GM21576 (cell line): ENCODE measurements around the gene CLPTM1.
"Not testable (repeated sequence)": the region's sequence is repeated elsewhere in the genome, so short reads cannot be mapped to it uniquely, and the experiment has no call there.

ENCODE experiments used
- ATAC-seq: cut with Tn5 transposase; IDR thresholded peaks from one replicate; pipeline ENCODE4 v1.9.1; 2021; ENCODE audit warnings: mild to moderate bottlenecking, moderate library complexity; ENCODE audit not compliant: unreplicated experiment

Gene CLPTM1

GRCh38 chr19:44973982-44974735 is 19.0 kb downstream of the CLPTM1 start:
- ATAC-seq = no peak

GRCh38 chr19:44974857-44975256 is 19.7 kb downstream of the CLPTM1 start:
- ATAC-seq = no peak

DNA sequence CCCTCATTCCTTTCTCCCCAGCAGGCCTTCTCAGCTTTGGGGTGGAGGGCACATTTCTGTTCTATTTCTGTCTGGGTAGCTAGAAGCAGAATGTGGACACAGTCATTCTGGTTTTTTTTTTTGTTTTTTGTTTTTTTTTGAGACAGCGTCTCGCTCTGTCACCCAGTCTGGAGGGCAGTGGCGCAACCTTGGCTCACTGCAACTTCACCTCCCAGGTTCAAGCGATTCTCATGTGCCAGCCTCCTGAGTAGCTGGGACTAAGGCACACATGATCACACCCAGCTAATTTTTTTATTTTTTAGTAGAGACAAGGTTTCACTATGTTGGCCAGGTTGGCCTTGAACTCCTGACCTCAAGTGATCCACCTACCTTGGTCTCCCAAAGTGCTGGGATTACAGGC is 20.3 kb downstream of the CLPTM1 start:
- no peak for ATAC-seq

- ATAC-seq = no peak
Measured at GRCh38 chr19:44984005-44984404, 28.8 kb downstream of the CLPTM1 start.

- ATAC-seq = no peak
Measured at GRCh38 chr19:44985445-44985844, 30.3 kb downstream of the CLPTM1 start.

GRCh38 chr19:44986389-44986788 is 31.2 kb downstream of the CLPTM1 start:
- ATAC-seq = no peak

GRCh38 chr19:44987148-44987675 is 32.0 kb downstream of the CLPTM1 start:
- ATAC-seq = no peak

GRCh38 chr19:44988273-44988672 is 33.1 kb downstream of the CLPTM1 start:
- ATAC-seq = no peak

- no peak for ATAC-seq
Measured at GRCh38 chr19:44988896-44989556, 33.8 kb downstream of the CLPTM1 start.

- ATAC-seq = no peak
Measured at GRCh38 chr19:44990459-44990858, 35.3 kb downstream of the CLPTM1 start.

DNA sequence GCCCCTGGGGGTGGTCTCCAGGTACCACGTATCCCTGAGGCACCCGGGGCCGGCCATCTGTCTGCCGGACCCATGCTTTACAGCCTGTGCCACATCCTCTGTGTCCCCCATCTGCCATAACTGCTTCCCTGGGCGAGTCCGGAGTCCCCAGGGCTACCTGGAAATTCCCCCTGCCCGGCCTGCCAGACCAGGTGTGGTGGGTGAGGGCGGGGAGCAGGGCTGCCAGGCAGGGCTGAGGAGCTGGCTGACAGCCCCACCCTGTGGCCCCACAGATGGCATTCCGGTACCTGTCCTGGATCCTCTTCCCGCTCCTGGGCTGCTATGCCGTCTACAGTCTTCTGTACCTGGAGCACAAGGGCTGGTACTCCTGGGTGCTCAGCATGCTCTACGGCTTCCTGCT is 35.8 kb downstream of the CLPTM1 start:
- no peak for ATAC-seq

- no peak for ATAC-seq
Measured at GRCh38 chr19:44992336-44993163, 37.4 kb downstream of the CLPTM1 start.

DNA sequence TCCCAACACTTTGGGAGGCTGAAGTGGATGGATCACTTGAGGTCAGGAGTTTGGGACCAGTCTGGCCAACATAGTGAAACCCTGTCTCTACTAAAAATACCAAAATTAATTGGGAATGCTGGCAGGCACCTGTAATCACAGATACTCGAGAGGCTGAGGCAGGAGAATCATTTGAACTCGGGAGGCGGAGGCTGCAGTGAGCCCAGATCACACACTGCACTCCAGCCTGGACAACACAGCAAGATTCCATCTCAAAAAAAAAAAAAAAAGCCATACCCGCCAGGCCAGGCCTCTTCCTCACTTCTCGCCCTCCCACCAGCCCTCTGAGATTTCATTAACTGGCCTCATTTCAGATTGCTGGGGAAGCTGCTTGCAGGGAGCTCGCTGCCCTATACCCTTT is 38.3 kb downstream of the CLPTM1 start:
- ATAC-seq = no peak

GRCh38 chr19:44993926-44994537 is 38.9 kb downstream of the CLPTM1 start:
- ATAC-seq = no peak

DNA sequence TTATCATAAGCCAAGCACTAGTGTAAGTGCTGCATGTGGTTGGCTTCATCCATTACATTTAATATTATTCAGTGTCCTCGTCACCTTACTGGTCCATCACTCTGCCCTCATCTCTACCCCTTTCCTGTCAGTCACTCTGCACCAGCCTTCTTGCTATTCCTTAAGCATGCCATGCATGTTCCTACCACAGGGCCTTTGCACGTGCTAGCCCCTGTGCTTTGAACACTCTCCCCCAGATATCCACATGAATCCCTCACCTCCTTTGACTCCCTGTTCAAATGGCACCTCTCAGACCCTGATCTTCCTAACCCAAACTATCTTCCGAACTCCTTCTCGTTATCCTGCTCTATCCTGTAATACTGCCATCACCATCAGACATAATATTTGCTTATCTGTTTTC is 42.8 kb downstream of the CLPTM1 start:
- ATAC-seq = no peak

DNA sequence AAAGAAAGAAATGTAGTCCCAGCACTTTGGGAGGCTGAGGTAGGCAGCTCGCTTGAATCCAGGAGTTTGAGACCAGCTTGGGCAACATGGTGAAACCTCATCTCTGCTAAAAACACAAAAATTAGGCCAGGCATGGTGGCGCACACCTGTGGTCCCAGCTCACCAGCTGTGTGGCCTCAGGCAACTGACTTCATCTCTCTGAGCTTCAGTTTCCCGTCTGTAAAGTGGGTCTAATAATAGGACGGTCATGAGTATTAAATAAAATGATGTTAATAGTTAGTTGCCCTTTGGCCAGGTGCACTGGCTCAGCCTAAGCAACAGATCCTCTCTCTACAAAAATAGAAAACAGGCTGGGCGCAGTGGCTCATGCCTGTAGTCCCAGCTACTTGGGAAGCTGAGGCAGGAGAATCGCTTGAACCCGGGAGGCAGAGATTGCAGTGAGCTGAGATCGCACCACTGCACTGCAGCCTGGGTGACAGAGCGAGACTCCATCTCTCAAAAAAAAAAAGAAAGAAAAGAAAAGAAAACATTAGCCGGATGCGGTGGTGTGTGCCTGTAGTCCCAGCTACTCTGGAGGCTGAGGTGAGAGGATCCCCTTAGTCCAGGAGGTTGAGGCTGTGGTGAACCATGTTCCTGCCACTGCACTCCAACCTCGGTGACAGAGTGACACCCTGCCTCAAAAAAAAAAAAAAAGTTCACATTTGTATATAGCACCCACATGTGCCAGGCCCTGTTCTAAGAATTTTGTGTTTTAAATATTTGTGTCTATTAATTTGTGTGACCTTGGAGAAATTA is 44.1 kb downstream of the CLPTM1 start:
- ATAC-seq = not testable (repeated sequence)

DNA sequence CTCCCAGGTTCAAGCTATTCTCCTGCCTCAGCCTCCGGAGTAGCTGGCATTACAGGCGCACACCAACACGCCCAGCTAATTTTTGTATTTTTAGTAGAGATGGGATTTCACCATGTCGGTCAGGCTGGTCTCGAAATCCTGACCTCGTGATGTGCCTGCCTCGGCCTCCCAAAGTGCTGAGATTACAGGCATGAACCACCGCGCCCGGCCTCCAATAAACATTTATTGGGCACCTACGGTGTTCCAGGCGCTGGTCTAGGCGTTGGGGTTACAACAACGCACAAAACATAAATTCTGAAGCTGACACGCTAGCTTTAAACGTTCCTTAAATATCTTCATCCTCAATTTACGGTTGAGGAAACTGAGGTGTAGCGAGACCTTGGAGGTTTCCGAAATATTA is 45.5 kb downstream of the CLPTM1 start:
- not testable (repeated sequence) for ATAC-seq

GRCh38 chr19:45001087-45001739 is 46.0 kb downstream of the CLPTM1 start, which contains the start of gene RELB:
RELB (plus strand) TSS chr19:45001464; CDS start chr19:45001580, 116 bp downstream.
- peak; percentile 40 for ATAC-seq

DNA sequence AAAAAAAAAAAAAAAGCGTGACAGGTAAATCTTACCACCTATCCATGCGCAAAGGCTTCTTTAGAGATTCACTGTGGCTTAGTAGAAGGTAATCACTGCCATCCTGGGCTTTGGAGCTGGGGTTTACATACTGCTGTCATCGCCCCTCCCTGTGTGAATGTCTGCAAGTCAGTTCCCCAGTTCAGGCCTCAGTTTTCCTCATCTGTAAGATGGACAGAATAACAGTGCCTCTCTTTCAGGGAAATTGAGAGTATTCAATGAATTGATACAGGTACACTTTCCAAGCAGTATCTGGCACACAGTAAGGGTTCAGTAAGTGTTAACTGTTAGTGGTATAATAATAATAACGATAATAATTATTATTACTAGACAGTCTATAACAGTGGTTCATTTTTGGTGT is 48.3 kb downstream of the CLPTM1 start:
- no peak for ATAC-seq

GRCh38 chr19:45005787-45006186 is 50.6 kb downstream of the CLPTM1 start:
- ATAC-seq = no peak
